Suprapubic skin (tissue), 3 donors: ENCODE data around the gene TMEM163.

Source experiments
- POLR2A ChIP-seq, 2 donors: fragments of 450-650 bp; IDR thresholded peaks; one replicate each; pipeline ENCODE4 v1.6.1; 2017; ENCODE audit warnings: antibody characterized with exemption in 2 of 2, mild to moderate bottlenecking in 2 of 2, moderate library complexity in 2 of 2
- TF ChIP-seq, protein P1 (sequence below), 2 donors: fragments of 200-600 bp in 1 of 2; fragments of 450-650 bp in 1 of 2; sonication (generic) in 1 of 2; IDR thresholded peaks; one replicate each; pipeline ENCODE4 v1.5.1; 2016 to 2019; ENCODE audit warnings: antibody characterized with exemption in 2 of 2, mild to moderate bottlenecking in 1 of 2, moderate library complexity in 1 of 2

DNA sequence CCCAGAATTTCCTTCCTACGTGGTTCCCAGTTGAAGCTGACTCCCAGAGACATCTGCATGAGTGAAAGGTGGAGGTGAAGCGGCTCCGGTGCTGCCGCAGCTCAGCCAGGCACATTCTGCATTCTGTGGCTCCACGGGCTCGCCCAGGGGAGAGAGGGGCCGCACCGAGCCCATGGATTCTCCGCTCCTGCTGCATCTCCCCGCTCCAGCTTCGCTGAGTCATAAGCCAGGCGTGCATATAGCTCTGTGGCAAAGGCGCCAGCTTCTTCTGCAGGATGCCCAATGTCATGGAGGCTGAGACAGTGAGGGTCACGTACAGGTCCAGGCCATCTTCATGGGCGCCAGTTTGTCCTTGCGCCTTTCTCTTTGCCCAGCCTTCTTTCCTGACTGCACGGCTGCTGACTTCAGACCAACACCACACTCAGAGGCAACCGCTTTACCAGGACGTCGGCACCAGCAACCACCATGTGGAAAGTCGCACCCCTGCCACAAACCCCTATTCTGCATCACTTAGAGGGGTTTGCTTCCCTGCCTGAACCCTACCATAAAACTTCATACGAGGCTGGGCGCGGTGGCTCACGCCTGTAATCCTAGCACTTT, 249.2 kb downstream of the TMEM163 start:
- TF ChIP-seq POLR2A (IDR thresholded peaks at IDR 0.05) = no peak
- TF ChIP-seq, protein P1, sequence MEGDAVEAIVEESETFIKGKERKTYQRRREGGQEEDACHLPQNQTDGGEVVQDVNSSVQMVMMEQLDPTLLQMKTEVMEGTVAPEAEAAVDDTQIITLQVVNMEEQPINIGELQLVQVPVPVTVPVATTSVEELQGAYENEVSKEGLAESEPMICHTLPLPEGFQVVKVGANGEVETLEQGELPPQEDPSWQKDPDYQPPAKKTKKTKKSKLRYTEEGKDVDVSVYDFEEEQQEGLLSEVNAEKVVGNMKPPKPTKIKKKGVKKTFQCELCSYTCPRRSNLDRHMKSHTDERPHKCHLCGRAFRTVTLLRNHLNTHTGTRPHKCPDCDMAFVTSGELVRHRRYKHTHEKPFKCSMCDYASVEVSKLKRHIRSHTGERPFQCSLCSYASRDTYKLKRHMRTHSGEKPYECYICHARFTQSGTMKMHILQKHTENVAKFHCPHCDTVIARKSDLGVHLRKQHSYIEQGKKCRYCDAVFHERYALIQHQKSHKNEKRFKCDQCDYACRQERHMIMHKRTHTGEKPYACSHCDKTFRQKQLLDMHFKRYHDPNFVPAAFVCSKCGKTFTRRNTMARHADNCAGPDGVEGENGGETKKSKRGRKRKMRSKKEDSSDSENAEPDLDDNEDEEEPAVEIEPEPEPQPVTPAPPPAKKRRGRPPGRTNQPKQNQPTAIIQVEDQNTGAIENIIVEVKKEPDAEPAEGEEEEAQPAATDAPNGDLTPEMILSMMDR (IDR thresholded peaks at IDR 0.05) = no peak
